Frontal cortex (tissue), 4 donors: ENCODE measurements around the gene PAFAH2. TPM values are rescaled to one million over a fixed set of nuclear protein-coding genes. Genes with fewer than 3 reads are reported as not detected.
A peak's percentile ranks its signal among the peaks of the same experiment; 100 is the strongest.

Experiments used
- DNase-seq, 2 donors: peaks; one replicate each; pipeline ENCODE4 v3.0.0; 2012; ENCODE audit warnings: low spot score in 2 of 2
- FAIRE-seq: peaks from 2 replicates; lab custom pipeline; 2012; peaks lifted over from hg19 to GRCh38; lab: Jason Lieb, UNC
- total RNA-seq: library from RNA; depleted of rRNA; stranded (reverse); fragments of >200 nt; gene quantifications from one replicate; pipeline ENCODE4 v1.2.3, GENCODE V29; 2014
- donor health status: control.
- donor health status: control.
- donor health status: control.

PAFAH2 gene
- total RNA-seq, 1 donor from 2014 or later: 2.4 TPM

GRCh38 chr1:26032656-26033357 is 34.9 kb upstream of the PAFAH2 start:
- no peak for DNase-seq
- FAIRE-seq: no peak

GRCh38 chr1:26031611-26032220 is 33.9 kb upstream of the PAFAH2 start:
- DNase-seq: no peak
- no peak for FAIRE-seq

- no peak for FAIRE-seq
- no peak for DNase-seq
These were observed 33.3 kb upstream of the PAFAH2 start for GRCh38 chr1:26031196-26031595.

- FAIRE-seq (no peak), DNase-seq (no peak)
These were observed 32.1 kb upstream of the PAFAH2 start for GRCh38 chr1:26029864-26030481.

GRCh38 chr1:26029054-26029863 is 31.4 kb upstream of the PAFAH2 start:
- FAIRE-seq (no peak), DNase-seq (no peak)

GRCh38 chr1:26028490-26028980 is 30.7 kb upstream of the PAFAH2 start:
- FAIRE-seq (no peak), DNase-seq (no peak)

- no peak for DNase-seq
These were observed 30.0 kb upstream of the PAFAH2 start for GRCh38 chr1:26027716-26028489.

GRCh38 chr1:26025517-26025916 is 27.7 kb upstream of the PAFAH2 start:
- FAIRE-seq (no peak), DNase-seq (no peak)

More at GRCh38 chr1:26027716-26028489, 30.0 kb upstream of the PAFAH2 start:
- no peak for FAIRE-seq

GRCh38 chr1:26025060-26025459 is 27.2 kb upstream of the PAFAH2 start:
- DNase-seq: no peak
- no peak for FAIRE-seq

GRCh38 chr1:26023826-26024225 is 26.0 kb upstream of the PAFAH2 start:
- FAIRE-seq: no peak

GRCh38 chr1:26023009-26023408 is 25.1 kb upstream of the PAFAH2 start:
- FAIRE-seq (no peak), DNase-seq (no peak)

More at GRCh38 chr1:26023826-26024225, 26.0 kb upstream of the PAFAH2 start:
- no peak for DNase-seq

- FAIRE-seq (no peak), DNase-seq (no peak)
These were observed 24.5 kb upstream of the PAFAH2 start for GRCh38 chr1:26022404-26022779.

- DNase-seq: peak in 1 of 2 donors; percentile 71
These were observed 24.0 kb upstream of the PAFAH2 start, which contains the start of gene EXTL1 for GRCh38 chr1:26021647-26022403. EXTL1 (plus strand) TSS chr1:26021775; CDS start chr1:26022647, 872 bp downstream.

GRCh38 chr1:26020941-26021646 is 23.2 kb upstream of the PAFAH2 start:
- DNase-seq: no peak
- FAIRE-seq: no peak

More at GRCh38 chr1:26021647-26022403, 24.0 kb upstream of the PAFAH2 start, which contains the start of gene EXTL1:
- FAIRE-seq: no peak

- no peak for DNase-seq
- no peak for FAIRE-seq
These were observed 22.5 kb upstream of the PAFAH2 start for GRCh38 chr1:26020330-26020768.

- FAIRE-seq (no peak), DNase-seq (no peak)
These were observed 21.9 kb upstream of the PAFAH2 start for GRCh38 chr1:26019641-26020315.

- no peak for FAIRE-seq
These were observed 19.7 kb upstream of the PAFAH2 start for GRCh38 chr1:26017606-26018005.

More at GRCh38 chr1:26017606-26018005, 19.7 kb upstream of the PAFAH2 start:
- no peak for DNase-seq
